K562 (cell line): ENCODE measurements around the gene RXRA. TPM values are rescaled to one million over a fixed set of nuclear protein-coding genes. Genes with fewer than 3 reads are reported as not detected.

ENCODE experiments used
- ATAC-seq: fragments of 200-7000 bp; cut with Tn5 transposase; 3 replicates; pipeline ENCODE4 v1.9.1; 2020; ENCODE audit warnings: moderate library complexity
- BruUV-seq: library from RNA; stranded (reverse); fragments of 400-500 nt; replicated peaks from 2 replicates; lab custom pipeline; 2021; lab: Mats Ljungman, UMichigan
- CTCF ChIA-PET: fragments of 300-600 bp; formaldehyde crosslinking; extraction: SDS; loops from one replicate; lab custom pipeline; 2021; ENCODE audit warnings: low intra/inter-chr PET ratio; lab: Yijun Ruan, JAX
- POLR2A ChIA-PET: fragments of 300-600, 350-650 bp; sonication (Branson Sonifier 250); formaldehyde crosslinking; extraction: SDS; loops from one replicate; lab custom pipeline; 2021; ENCODE audit warnings: antibody characterized with exemption, inconsistent platforms; lab: Yijun Ruan, JAX
- DNase-seq, 4 experiments: peaks; one replicate each; pipeline versions ENCODE4 v3.0.0 to v3.0.0-alpha.2; 2011 to 2018; ENCODE audit warnings: low spot score in 3 of 4, mixed read lengths in 3 of 4; ENCODE audit errors: extremely low read depth in 1 of 4
- FAIRE-seq: peaks from 2 replicates; lab custom pipeline; 2011; peaks lifted over from hg19 to GRCh38; lab: Jason Lieb, UNC
- H2AFZ ChIP-seq: 2 replicates; pipeline ENCODE4 v1.6.0; 2011; ENCODE audit warnings: low read depth, low read length, control low read depth, inconsistent platforms
- H3K27ac ChIP-seq: fragments of 200-600 bp; 3 replicates; pipeline ENCODE4 v1.8.0; 2011; ENCODE audit warnings: low read depth, mild to moderate bottlenecking, control low read depth, inconsistent platforms, low read length, moderate library complexity, mixed read lengths; ENCODE audit errors: extremely low read depth
- H3K27me3 ChIP-seq, 2 experiments: fragments of 300-600 bp in 1 of 2; 2 replicates in 1 of 2; 3 replicates in 1 of 2; pipeline versions ENCODE4 v1.6.0 to v1.8.0; 2011; ENCODE audit warnings: inconsistent platforms in 2 of 2, low read length in 2 of 2, mild to moderate bottlenecking in 1 of 2, mixed read lengths in 1 of 2, moderate library complexity in 1 of 2; ENCODE audit not compliant: control insufficient read depth in 2 of 2, insufficient read depth in 2 of 2
- H3K36me3 ChIP-seq: fragments of 300-600 bp; 3 replicates; pipeline ENCODE4 v1.8.0; 2011; ENCODE audit warnings: mild to moderate bottlenecking, low read length, inconsistent platforms; ENCODE audit not compliant: control insufficient read depth, insufficient read depth
- H3K4me1 ChIP-seq, 2 experiments: fragments of 200-600 bp in 1 of 2; replicated peaks in 1 of 2; 2 replicates in 1 of 2; 3 replicates in 1 of 2; pipeline versions ENCODE4 v1.5.1 to v1.8.0; 2011; ENCODE audit warnings: inconsistent platforms in 2 of 2, low read length in 2 of 2, mild to moderate bottlenecking in 1 of 2, mixed read lengths in 1 of 2, moderate library complexity in 1 of 2; ENCODE audit not compliant: control insufficient read depth in 2 of 2, insufficient read depth in 2 of 2
- H3K4me2 ChIP-seq: 2 replicates; pipeline ENCODE4 v1.6.1; 2011; ENCODE audit warnings: low read length, control low read depth, inconsistent platforms, mixed read lengths; ENCODE audit not compliant: insufficient read depth
- H3K4me3 ChIP-seq: fragments of 200-600 bp; sonication (generic), shearing (Covaris generic); 2 replicates; pipeline ENCODE4 v1.5.1; 2016; ENCODE audit warnings: control low read depth, inconsistent platforms
- H3K79me2 ChIP-seq: fragments of 200-600 bp; 3 replicates; pipeline ENCODE4 v1.8.0; 2011; ENCODE audit warnings: low read length, inconsistent platforms; ENCODE audit not compliant: control insufficient read depth, insufficient read depth
- H3K9ac ChIP-seq, 2 experiments: 2 replicates each; pipeline versions ENCODE4 v1.6.0 to v1.6.1; 2011; ENCODE audit warnings: low read depth in 2 of 2, low read length in 2 of 2, control low read depth in 1 of 2, inconsistent platforms in 1 of 2, mild to moderate bottlenecking in 1 of 2, mixed read lengths in 1 of 2; ENCODE audit not compliant: insufficient read depth in 1 of 2
- H3K9me1 ChIP-seq: one replicate; pipeline ENCODE4 v1.6.0; 2011; ENCODE audit warnings: inconsistent platforms, mild to moderate bottlenecking, low read length, moderate library complexity; ENCODE audit not compliant: control insufficient read depth, insufficient read depth
- H3K9me3 ChIP-seq: replicated peaks from 2 replicates; pipeline ENCODE4 v1.5.1; 2011; ENCODE audit warnings: low read depth, low read length, inconsistent platforms; ENCODE audit not compliant: control insufficient read depth, insufficient read depth
- H4K20me1 ChIP-seq: replicated peaks from 2 replicates; pipeline ENCODE4 v1.6.1; 2011; ENCODE audit warnings: low read length, inconsistent platforms, mixed read lengths; ENCODE audit not compliant: control insufficient read depth, insufficient read depth
- ADNP ChIP-seq: fragments of 200-800 bp; sonication (Bioruptor generic); IDR thresholded peaks from 2 replicates; pipeline ENCODE4 v1.6.1; 2016; ENCODE audit warnings: missing genetic modification characterization, missing compliant biosample characterization
- CREB1 ChIP-seq, 2 experiments: sonication (generic) in 1 of 2; formaldehyde crosslinking in 1 of 2; IDR thresholded peaks; 2 replicates each; pipeline versions ENCODE4 v1.6.1 to v1.8.0; 2012 to 2022; ENCODE audit warnings: inconsistent platforms in 1 of 2, mild to moderate bottlenecking in 1 of 2, missing genetic modification reagents in 1 of 2, moderate library complexity in 1 of 2
- GTF2F1 ChIP-seq: IDR thresholded peaks from 2 replicates; pipeline ENCODE4 v1.6.1; 2011; ENCODE audit warnings: low read depth, low read length, improper control_type of control experiment
- HDAC2 ChIP-seq: fragments of 450-650 bp; IDR thresholded peaks from 2 replicates; pipeline ENCODE4 v1.6.1; 2016; ENCODE audit warnings: mild to moderate bottlenecking
- JUN ChIP-seq, 2 experiments: sonication (generic) in 1 of 2; formaldehyde crosslinking in 1 of 2; IDR thresholded peaks; 2 replicates each; pipeline versions ENCODE4 v1.6.1 to v1.8.0; 2012 to 2022; ENCODE audit warnings: borderline replicate concordance in 2 of 2, mild to moderate bottlenecking in 2 of 2, improper control_type of control experiment in 1 of 2, low read depth in 1 of 2, low read length in 1 of 2, missing genetic modification reagents in 1 of 2
- NONO ChIP-seq, 2 experiments: fragments of 200-400 bp in 1 of 2; fragments of 450-650 bp in 1 of 2; formaldehyde crosslinking in 1 of 2; IDR thresholded peaks; 2 replicates each; pipeline ENCODE4 v1.6.1; 2017; ENCODE audit warnings: low read depth in 2 of 2, mild to moderate bottlenecking in 2 of 2, moderate library complexity in 2 of 2, low read length in 1 of 2
- POLR2AphosphoS2 ChIP-seq: IDR thresholded peaks from 2 replicates; pipeline ENCODE4 v1.6.1; 2012; ENCODE audit warnings: low read length, improper control_type of control experiment
- TGIF2 ChIP-seq: sonication (generic); formaldehyde crosslinking; IDR thresholded peaks from 2 replicates; pipeline ENCODE4 v1.8.1; 2022; ENCODE audit warnings: mild to moderate bottlenecking, missing genetic modification reagents, moderate library complexity
- YY1 ChIP-seq, 3 experiments: IDR thresholded peaks; 2 replicates each; pipeline ENCODE4 v1.6.1; 2011; ENCODE audit warnings: low read length in 2 of 3, mild to moderate bottlenecking in 2 of 3, moderate library complexity in 2 of 3, borderline replicate concordance in 1 of 3, control low read depth in 1 of 3, low read depth in 1 of 3; ENCODE audit not compliant: insufficient read depth in 3 of 3, insufficient replicate concordance in 2 of 3, control insufficient read depth in 1 of 3, insufficient read length in 1 of 3; ENCODE audit errors: extremely low read depth in 1 of 3
- ZNF12 ChIP-seq: sonication (generic); formaldehyde crosslinking; IDR thresholded peaks from 2 replicates; pipeline ENCODE4 v1.4.0; 2020; ENCODE audit warnings: mild to moderate bottlenecking, missing genetic modification reagents
- ZNF551 ChIP-seq: fragments of 250-450 bp; sonication (Bioruptor Pico); IDR thresholded peaks from 2 replicates; pipeline ENCODE4 v1.5.0; 2021; ENCODE audit warnings: mild to moderate bottlenecking, moderate library complexity
- WGBS: fragments of 100-300 bp; shearing (Covaris generic); methylation state at CpG from one replicate; pipeline ENCODE4 v1.1.6; 2016; ENCODE audit warnings: low coverage, mixed read lengths; ENCODE audit not compliant: insufficient coverage; ENCODE audit errors: missing lambda C conversion rate; 5-methylcytosine and 5-hydroxymethylcytosine counted together
- in situ Hi-C: fragments of 300-500 bp; cut with MboI; formaldehyde crosslinking; loops from 4 replicates; pipeline ENCODE4 v1.15.0; 2018; ENCODE audit warnings: inconsistent platforms, mixed read lengths
- intact Hi-C: fragments of 100-400 bp; cut with micrococcal nuclease; formaldehyde crosslinking; loops from 2 replicates; pipeline ENCODE4 v1.14.2; 2022
- polyA plus RNA-seq, 8 experiments: library from polyadenylated mRNA; depleted of rRNA in 4 of 8; stranded (reverse) in 5 of 8; unstranded in 3 of 8; fragments of >200 nt; fragmentation: Nextera tagmentation in 2 of 8; fragmentation: Illumina TruSeq in 1 of 8; extraction: Ambion mirVana in 2 of 8; extraction: Trizol in 1 of 8; gene quantifications; 2 replicates each; pipeline versions ENCODE4 v1.2.1 to v1.2.3, GENCODE V29; 2011 to 2014; ENCODE audit warnings: inconsistent platforms in 1 of 8, missing spikeins in 1 of 8
- total RNA-seq, 7 experiments: library from RNA; depleted of rRNA in 6 of 7; stranded (reverse); fragments of >200 nt in 6 of 7; fragmentation: Illumina TruSeq in 2 of 7; extraction: Trizol in 2 of 7; gene quantifications; 2 replicates each; pipeline versions ENCODE4 v1.2.1 to v1.2.3, GENCODE V29; 2011 to 2021; ENCODE audit warnings: low replicate concordance in 1 of 7
- TF ChIP-seq, protein P1 (sequence below): sonication (generic); formaldehyde crosslinking; IDR thresholded peaks from 2 replicates; pipeline ENCODE4 v1.8.0; 2022; ENCODE audit warnings: mild to moderate bottlenecking, missing genetic modification reagents
- TF ChIP-seq, protein P2 (sequence below): fragments of 250-450 bp; sonication (Bioruptor Pico); IDR thresholded peaks from 2 replicates; pipeline ENCODE4 v1.8.0; 2022; ENCODE audit warnings: moderate library complexity, mild to moderate bottlenecking, inconsistent platforms
- TF ChIP-seq, protein P3 (sequence below): fragments of 250-450 bp; sonication (Bioruptor Pico); IDR thresholded peaks from 2 replicates; pipeline ENCODE4 v1.5.0; 2020; ENCODE audit warnings: mild to moderate bottlenecking

RXRA gene
- total and polyA plus RNA-seq, 9 of the 15 experiments (the other 6 are each of a cell fraction or from before 2014, with no cell fraction given) = 0.35 to 23.6 (median 4.6) TPM

DNA sequence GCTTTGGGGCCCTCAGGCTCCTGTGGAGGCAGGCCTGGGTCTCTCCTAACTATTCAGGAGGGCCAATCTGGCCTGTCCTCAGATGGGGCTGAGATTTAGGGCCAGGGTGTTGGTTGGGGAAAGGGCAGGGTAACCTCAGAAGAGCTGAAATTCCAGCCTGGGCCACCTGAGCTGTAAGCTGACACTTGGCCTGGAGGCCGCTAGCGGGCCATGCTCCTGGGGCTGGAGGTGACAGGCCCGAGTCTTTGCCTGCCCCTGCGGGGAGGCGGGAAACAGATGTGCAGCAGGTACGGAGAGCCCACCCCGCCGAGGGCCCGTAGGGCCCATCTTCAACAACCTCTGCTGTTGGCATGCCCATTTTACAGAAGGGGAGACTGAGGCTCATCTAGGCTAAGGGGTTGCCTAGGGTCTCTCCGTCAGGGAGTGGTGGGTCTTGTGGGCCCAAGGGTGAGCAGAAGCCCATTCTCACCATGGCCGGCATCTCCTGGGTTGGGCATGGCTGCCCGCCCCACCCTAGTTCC lies 69.5 kb downstream of the RXRA start:
- H3K4me2 ChIP-seq = no peak overlapping the region
- in situ Hi-C loops = no loop called here

DNA sequence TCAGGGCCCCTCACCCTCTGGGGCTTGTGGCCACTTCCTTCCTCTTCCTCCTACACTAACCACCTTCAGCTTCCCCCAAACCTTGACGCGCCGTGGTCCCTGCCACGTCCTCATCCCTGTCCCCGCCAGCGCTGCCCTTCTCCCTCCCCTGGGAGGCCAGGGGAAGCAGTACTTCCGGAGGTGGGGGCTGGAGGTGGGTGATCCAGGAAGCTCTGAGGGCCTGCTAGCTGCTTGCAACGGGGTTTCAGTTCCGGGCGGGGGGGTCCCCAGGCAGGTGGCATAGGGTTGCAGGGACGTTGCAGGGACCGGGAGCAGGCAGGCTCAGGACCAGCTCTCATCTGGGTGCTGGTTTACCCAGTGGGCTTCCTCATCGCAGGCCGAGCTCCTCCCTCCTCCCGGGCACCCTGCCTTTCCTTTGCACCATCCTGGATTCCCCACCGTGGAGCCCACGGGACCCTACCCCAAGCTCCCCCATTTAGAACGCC lies 70.0 kb downstream of the RXRA start:
- WGBS = 29% methylated on average over 11 of the region's 18 CpGs
- H3K27ac ChIP-seq = no peak overlapping the region
- POLR2A ChIA-PET = interaction anchor here (0.6 to 1.2 kb wide), 2 partner anchors 13 to 252 kb away, joined by 3 read pairs; no protein-coding TSS in a partner anchor
- TF ChIP-seq, protein P1, sequence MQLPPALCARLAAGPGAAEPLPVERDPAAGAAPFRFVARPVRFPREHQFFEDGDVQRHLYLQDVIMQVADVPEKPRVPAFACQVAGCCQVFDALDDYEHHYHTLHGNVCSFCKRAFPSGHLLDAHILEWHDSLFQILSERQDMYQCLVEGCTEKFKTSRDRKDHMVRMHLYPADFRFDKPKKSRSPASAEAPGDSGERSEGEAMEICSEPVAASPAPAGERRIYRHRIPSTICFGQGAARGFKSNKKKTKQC (CRISPR knock-in tag) = no peak
- TF ChIP-seq, protein P2, sequence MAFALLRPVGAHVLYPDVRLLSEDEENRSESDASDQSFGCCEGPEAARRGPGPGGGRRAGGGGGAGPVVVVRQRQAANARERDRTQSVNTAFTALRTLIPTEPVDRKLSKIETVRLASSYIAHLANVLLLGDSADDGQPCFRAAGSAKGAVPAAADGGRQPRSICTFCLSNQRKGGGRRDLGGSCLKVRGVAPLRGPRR (CRISPR knock-in tag) = no peak
- TF ChIP-seq TGIF2 = no peak
- TF ChIP-seq, protein P3, sequence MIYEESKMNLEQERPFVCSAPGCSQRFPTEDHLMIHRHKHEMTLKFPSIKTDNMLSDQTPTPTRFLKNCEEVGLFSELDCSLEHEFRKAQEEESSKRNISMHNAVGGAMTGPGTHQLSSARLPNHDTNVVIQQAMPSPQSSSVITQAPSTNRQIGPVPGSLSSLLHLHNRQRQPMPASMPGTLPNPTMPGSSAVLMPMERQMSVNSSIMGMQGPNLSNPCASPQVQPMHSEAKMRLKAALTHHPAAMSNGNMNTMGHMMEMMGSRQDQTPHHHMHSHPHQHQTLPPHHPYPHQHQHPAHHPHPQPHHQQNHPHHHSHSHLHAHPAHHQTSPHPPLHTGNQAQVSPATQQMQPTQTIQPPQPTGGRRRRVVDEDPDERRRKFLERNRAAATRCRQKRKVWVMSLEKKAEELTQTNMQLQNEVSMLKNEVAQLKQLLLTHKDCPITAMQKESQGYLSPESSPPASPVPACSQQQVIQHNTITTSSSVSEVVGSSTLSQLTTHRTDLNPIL (CRISPR knock-in tag) = no peak
- no peak for TF ChIP-seq CREB1 (IDR thresholded peaks at IDR 0.05)
- no peak for TF ChIP-seq CREB1 (CRISPR knock-in tag; IDR thresholded peaks at IDR 0.05)
- no peak for TF ChIP-seq POLR2AphosphoS2
- no peak for TF ChIP-seq GTF2F1
- TF ChIP-seq JUN (IDR thresholded peaks at IDR 0.05; ENCODE audit: borderline replicate concordance, low read depth, low read length) = no peak
- no peak for TF ChIP-seq JUN (CRISPR knock-in tag; IDR thresholded peaks at IDR 0.05; ENCODE audit: borderline replicate concordance)
- no peak for TF ChIP-seq ADNP (tag)

More for the DNA sequence above, 69.5 kb downstream of the RXRA start:
- Histone ChIP-seq H3K36me3 (no peaks in the 10 kb centered on the region), H3K79me2 (peaks cover 3% of the 10 kb centered on the region; the same call in 1 of the 3 replicates), H2AFZ (no peak overlapping the region), H3K9me1 (no peaks in the 10 kb centered on the region), H3K4me3 (no peak overlapping the region), H4K20me1 (peaks cover 11% of the 10 kb centered on the region; the same call in 1 of the 2 replicates), H3K9ac (no peak overlapping the region; a peak in 1 of 4 replicates), H3K27ac (no peak overlapping the region), H3K9me3 (peaks cover 7% of the 10 kb centered on the region), H3K27me3 (no peaks in the 10 kb centered on the region), H3K4me1 (peaks cover 0 to 39% of the 10 kb centered on the region in 2 experiments; a peak in 2 of 5 replicates)
- ChIA-PET POLR2A (interaction anchor here (1.2 kb wide), 1 partner anchor 12 kb away, joined by 3 read pairs; no protein-coding TSS in a partner anchor), CTCF (no interaction called here)
- FAIRE-seq (no peak), ATAC-seq (no peak), DNase-seq (no peak)
- 36% methylated on average over 8 of the region's 12 CpGs for WGBS
- intact Hi-C loops = no loop called here
- TF ChIP-seq YY1 (IDR thresholded peaks at IDR 0.05; ENCODE audit: borderline replicate concordance in 1 of 3, control insufficient read depth in 1 of 3, extremely low read depth in 1 of 3, insufficient read depth in 3 of 3, insufficient read length in 1 of 3, insufficient replicate concordance in 2 of 3, low read depth in 1 of 3, low read length in 2 of 3) (no peak), HDAC2 (no peak), ZNF551 (CRISPR knock-in tag) (no peak), NONO (IDR thresholded peaks at IDR 0.05; ENCODE audit: low read depth in 2 of 2, low read length in 1 of 2) (no peak), ZNF12 (CRISPR knock-in tag) (no peak)
- no TSS peak for BruUV-seq

More for the DNA sequence above, 70.0 kb downstream of the RXRA start:
- no TSS peak for BruUV-seq
- peaks cover 8% of the 10 kb centered on the region; the same call in 1 of the 2 replicates for H4K20me1 ChIP-seq
- H3K9ac ChIP-seq = no peak overlapping the region; a peak in 1 of 4 replicates
- no peaks in the 10 kb centered on the region for H3K36me3 ChIP-seq
- CTCF ChIA-PET = no interaction called here
- ATAC-seq (no peak), FAIRE-seq (no peak), DNase-seq (no peak)
- no peaks in the 10 kb centered on the region for H3K9me1 ChIP-seq
- H3K79me2 ChIP-seq = peaks cover 3% of the 10 kb centered on the region; the same call in 1 of the 3 replicates
- no peak overlapping the region for H2AFZ ChIP-seq
- in situ Hi-C loops (no loop called here), intact Hi-C loops (no loop called here)
- no peak overlapping the region for H3K4me2 ChIP-seq
- H3K4me3 ChIP-seq = no peak overlapping the region
- peaks cover 7% of the 10 kb centered on the region for H3K9me3 ChIP-seq
- no peaks in the 10 kb centered on the region for H3K27me3 ChIP-seq
- peaks cover 0 to 36% of the 10 kb centered on the region in 2 experiments; a peak in 2 of 5 replicates for H3K4me1 ChIP-seq
